IMR-90 (cell line): ENCODE results near the gene ACOT7. TPM values are rescaled to one million over a fixed set of nuclear protein-coding genes. Genes with fewer than 3 reads are reported as not detected.
A peak's percentile ranks its signal among the peaks of the same experiment; 100 is the strongest.

Experiments used
- ATAC-seq: fragments of 200-7000 bp; cut with Tn5 transposase; 2 replicates; pipeline ENCODE4 v1.9.1; 2020; ENCODE audit warnings: low read depth, mild to moderate bottlenecking, moderate library complexity
- BruUV-seq: library from RNA; stranded (reverse); fragments of 400-500 nt; replicated peaks from 2 replicates; lab custom pipeline; 2021; lab: Mats Ljungman, UMichigan
- CTCF ChIA-PET: fragments of 300-600 bp; formaldehyde crosslinking; extraction: SDS; loops from one replicate; lab custom pipeline; 2021; ENCODE audit warnings: antibody characterized with exemption; lab: Yijun Ruan, JAX
- POLR2A ChIA-PET: fragments of 300-600 bp; sonication (Branson Sonifier 250); formaldehyde crosslinking; loops from one replicate; lab custom pipeline; 2022; ENCODE audit warnings: antibody characterized with exemption; ENCODE audit not compliant: unreplicated experiment; lab: Charles Lee
- DNase-seq: peaks from one replicate; pipeline ENCODE4 v3.0.0; 2013
- H2AFZ ChIP-seq: replicated peaks from 2 replicates; pipeline ENCODE3; 2013; ENCODE audit warnings: low read length, mild to moderate bottlenecking; ENCODE audit not compliant: poor library complexity
- H2AK5ac ChIP-seq: 2 replicates; pipeline ENCODE4 v1.6.1; 2013; ENCODE audit warnings: low read depth, low read length, inconsistent platforms
- H2AK9ac ChIP-seq: replicated peaks from 2 replicates; pipeline ENCODE3; 2013; ENCODE audit warnings: mild to moderate bottlenecking, low read depth, low read length, moderate library complexity; ENCODE audit not compliant: poor library complexity
- H2BK120ac ChIP-seq: 2 replicates; pipeline ENCODE4 v1.6.1; 2013; ENCODE audit warnings: low read depth, low read length, inconsistent platforms
- H2BK15ac ChIP-seq: 3 replicates; pipeline ENCODE4 v1.6.1; 2013; ENCODE audit warnings: low read depth, low read length, inconsistent platforms
- H2BK20ac ChIP-seq: 2 replicates; pipeline ENCODE4 v1.6.1; 2013; ENCODE audit warnings: low read depth, mild to moderate bottlenecking, inconsistent platforms, low read length, moderate library complexity
- H2BK5ac ChIP-seq: 2 replicates; pipeline ENCODE4 v1.6.1; 2013; ENCODE audit warnings: mild to moderate bottlenecking, low read depth, low read length, inconsistent platforms; ENCODE audit not compliant: poor library complexity, severe bottlenecking
- H3K14ac ChIP-seq: replicated peaks from 2 replicates; pipeline ENCODE4 v1.6.1; 2013; ENCODE audit warnings: low read depth, low read length, inconsistent platforms
- H3K18ac ChIP-seq: 2 replicates; pipeline ENCODE4 v1.6.1; 2013; ENCODE audit warnings: low read depth, low read length, control low read depth
- H3K23ac ChIP-seq: 2 replicates; pipeline ENCODE4 v1.6.1; 2013; ENCODE audit warnings: low read depth, low read length, inconsistent platforms
- H3K27ac ChIP-seq: 2 replicates; pipeline ENCODE4 v1.5.1; 2013; ENCODE audit warnings: mild to moderate bottlenecking, control low read depth, low read length; ENCODE audit not compliant: insufficient read depth
- H3K27me3 ChIP-seq: 2 replicates; pipeline ENCODE4 v1.6.1; 2013; ENCODE audit warnings: low read length; ENCODE audit not compliant: control insufficient read depth, insufficient read depth
- H3K36me3 ChIP-seq: 2 replicates; pipeline ENCODE4 v1.6.1; 2013; ENCODE audit warnings: low read length, mixed read lengths; ENCODE audit not compliant: control insufficient read depth, insufficient read depth
- H3K4ac ChIP-seq: 2 replicates; pipeline ENCODE4 v1.6.1; 2013; ENCODE audit warnings: low read depth, low read length, inconsistent platforms
- H3K4me1 ChIP-seq: 2 replicates; pipeline ENCODE4 v1.6.1; 2013; ENCODE audit warnings: low read length, mixed read lengths; ENCODE audit not compliant: control insufficient read depth, insufficient read depth
- H3K4me2 ChIP-seq: 2 replicates; pipeline ENCODE4 v1.6.1; 2013; ENCODE audit warnings: low read depth, mild to moderate bottlenecking, control low read depth, low read length, moderate library complexity
- H3K4me3 ChIP-seq: 2 replicates; pipeline ENCODE4 v1.5.1; 2013; ENCODE audit warnings: low read depth, mild to moderate bottlenecking, control low read depth, low read length, moderate library complexity; ENCODE audit not compliant: insufficient read depth
- H3K56ac ChIP-seq: 2 replicates; pipeline ENCODE4 v1.6.1; 2013; ENCODE audit warnings: low read length, inconsistent platforms; ENCODE audit not compliant: insufficient read depth; ENCODE audit errors: extremely low read depth
- H3K79me1 ChIP-seq, 2 experiments: 2 replicates each; pipeline ENCODE4 v1.6.1; 2013; ENCODE audit warnings: low read length in 2 of 2, inconsistent platforms in 1 of 2, low read depth in 1 of 2
- H3K9ac ChIP-seq: 2 replicates; pipeline ENCODE4 v1.6.1; 2013; ENCODE audit warnings: low read depth, low read length, control low read depth
- H3K9me1 ChIP-seq: 2 replicates; pipeline ENCODE4 v1.6.1; 2013; ENCODE audit warnings: low read length, inconsistent platforms; ENCODE audit not compliant: insufficient read depth
- H3K9me3 ChIP-seq: 2 replicates; pipeline ENCODE4 v1.6.1; 2013; ENCODE audit warnings: low read length; ENCODE audit not compliant: control insufficient read depth, insufficient read depth
- H4K20me1 ChIP-seq: 2 replicates; pipeline ENCODE4 v1.6.1; 2013; ENCODE audit warnings: low read length, inconsistent platforms; ENCODE audit not compliant: insufficient read depth
- H4K5ac ChIP-seq: 2 replicates; pipeline ENCODE4 v1.6.1; 2013; ENCODE audit warnings: mild to moderate bottlenecking, low read depth, low read length, control low read depth
- H4K8ac ChIP-seq, 2 experiments: 2 replicates each; pipeline ENCODE4 v1.6.1; 2013; ENCODE audit warnings: low read depth in 2 of 2, low read length in 2 of 2, control low read depth in 1 of 2, inconsistent platforms in 1 of 2
- H4K91ac ChIP-seq: 2 replicates; pipeline ENCODE4 v1.6.1; 2013; ENCODE audit warnings: low read depth, low read length, inconsistent platforms; ENCODE audit not compliant: insufficient read depth
- CEBPB ChIP-seq: IDR thresholded peaks from 2 replicates; pipeline ENCODE4 v1.6.1; 2012; ENCODE audit warnings: low read depth, low read length, improper control_type of control experiment
- NFE2L2 ChIP-seq: fragments of 150-350 bp; IDR thresholded peaks from 2 replicates; pipeline ENCODE4 v1.6.1; 2016; ENCODE audit warnings: low read depth, mild to moderate bottlenecking, low read length
- RAD21 ChIP-seq: IDR thresholded peaks from 2 replicates; pipeline ENCODE4 v1.6.1; 2012; ENCODE audit warnings: low read length, improper control_type of control experiment
- SMC3 ChIP-seq: fragments of 150-350 bp; IDR thresholded peaks from 2 replicates; pipeline ENCODE4 v1.6.1; 2016; ENCODE audit warnings: low read depth, mild to moderate bottlenecking, antibody characterized with exemption, low read length, moderate library complexity
- WGBS, 2 experiments: methylation state at CpG; one replicate each; pipeline versions ENCODE4 v1.1.5 to v1.1.7; 2013; ENCODE audit warnings: missing lambda C conversion rate in 2 of 2; ENCODE audit not compliant: insufficient read length in 1 of 2; ENCODE audit errors: extremely low coverage in 2 of 2; 5-methylcytosine and 5-hydroxymethylcytosine counted together
- dilution Hi-C: fragments of 300-500 bp; cut with HindIII; formaldehyde crosslinking; loops from one replicate; pipeline ENCODE4 v1.14.3; 2018; ENCODE audit warnings: low sequenced_read_pairs; ENCODE audit not compliant: unreplicated experiment
- in situ Hi-C: fragments of 300-500 bp; cut with MboI; formaldehyde crosslinking; loops from 3 replicates; pipeline ENCODE4 v1.14.3; 2019; ENCODE audit warnings: low sequenced_read_pairs, inconsistent platforms, mixed read lengths
- intact Hi-C: fragments of 100-400 bp; cut with micrococcal nuclease; formaldehyde crosslinking; loops from 2 replicates; pipeline ENCODE4 v1.10.0; 2022
- polyA plus RNA-seq, 3 experiments: library from polyadenylated mRNA; depleted of rRNA; stranded (reverse); fragments of >200 nt; gene quantifications; 2 replicates each; pipeline ENCODE4 v1.2.3, GENCODE V29; 2012; ENCODE audit warnings: low replicate concordance in 1 of 3
- total RNA-seq: library from RNA; depleted of rRNA; stranded (reverse); fragments of >200 nt; gene quantifications from 2 replicates; pipeline ENCODE4 v1.2.3, GENCODE V29; 2012
- TF ChIP-seq, protein P1 (sequence below): fragments of 150-350 bp; IDR thresholded peaks from 2 replicates; pipeline ENCODE4 v1.6.1; 2017; ENCODE audit warnings: mild to moderate bottlenecking, antibody characterized with exemption, low read length, low read depth

The ACOT7 gene
- total and polyA plus RNA-seq, 2 of the 4 experiments (the other 2 are of a cell fraction) = 51.6 to 242 TPM

DNA sequence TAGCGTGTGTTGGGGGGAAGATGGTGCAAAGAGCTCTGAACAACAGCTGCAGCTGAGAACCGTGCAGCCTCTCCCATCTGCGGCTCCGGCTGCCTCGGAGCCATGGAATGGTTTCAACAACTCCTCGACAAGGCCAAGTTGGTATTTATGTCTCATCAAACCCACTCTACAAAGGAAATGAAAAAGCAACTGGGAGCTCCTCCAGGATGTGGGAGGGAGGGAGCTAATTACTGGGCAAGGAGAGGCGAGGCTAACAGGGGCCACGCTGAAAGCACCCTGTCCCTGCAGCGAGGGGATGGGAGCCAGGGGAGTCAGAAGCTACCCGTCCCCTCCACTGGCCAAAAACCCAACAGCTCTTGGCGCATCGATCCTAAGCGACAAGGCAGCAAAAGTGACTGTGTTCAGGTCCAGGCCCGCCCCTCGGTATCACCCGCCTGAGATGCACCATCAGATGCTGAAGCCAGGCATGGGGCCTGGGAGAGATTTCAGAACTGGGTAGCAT, 63.1 kb downstream of the ACOT7 start (continued):
- no peak for TF ChIP-seq RAD21

DNA sequence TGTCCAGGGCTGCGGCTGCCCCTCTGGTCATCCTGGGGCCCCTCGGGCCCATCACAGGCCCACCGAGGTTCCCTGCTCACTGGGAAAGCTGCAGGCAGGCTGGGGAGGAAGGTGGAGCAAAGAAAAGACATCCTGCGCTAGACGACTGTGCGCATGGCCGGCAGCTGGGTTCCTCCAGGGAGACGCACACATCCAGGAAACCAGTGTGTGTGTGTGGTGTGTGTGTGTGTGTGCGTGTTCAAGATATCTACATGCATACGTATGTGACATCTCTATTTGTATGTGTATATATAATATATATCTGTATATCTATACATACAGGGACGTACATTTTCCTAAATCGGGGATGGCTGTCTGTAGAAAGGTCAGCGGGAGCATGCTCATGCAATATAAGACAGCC, 63.7 kb downstream of the ACOT7 start:
- Histone ChIP-seq H3K56ac (no peak overlapping the region), H4K8ac (peak overlapping the region; percentile 38 to 44; a peak in 3 of 4 replicates), H3K23ac (peak overlapping the region; percentile 79; the same call in 1 of the 2 replicates), H3K36me3 (peaks cover 3% of the 10 kb centered on the region; the same call in 1 of the 2 replicates), H3K9me3 (no peaks in the 10 kb centered on the region), H2AFZ (peak overlapping the region; percentile 81), H2BK15ac (no peak overlapping the region), H2BK120ac (no peak overlapping the region), H4K5ac (no peak overlapping the region), H3K9ac (peak overlapping the region; percentile 0; the same call in 1 of the 2 replicates), H4K20me1 (no peaks in the 10 kb centered on the region; the same call in 1 of the 2 replicates), H3K4ac (peak overlapping the region; percentile 34), H3K4me3 (no peak overlapping the region), H2AK9ac (peak overlapping the region; percentile 22), H3K14ac (no peak overlapping the region; the same call in 1 of the 2 replicates), H3K79me1 (peaks cover 0 to 12% of the 10 kb centered on the region in 2 experiments; a peak in 2 of 4 replicates), H2AK5ac (0 out of 2 replicates have a peak overlapping the region, but pooled peaks have one; percentile 29), H3K9me1 (peaks cover 8% of the 10 kb centered on the region; the same call in 1 of the 2 replicates), H2BK5ac (no peak overlapping the region), H3K4me1 (peaks cover 14% of the 10 kb centered on the region), H2BK20ac (no peak overlapping the region), H4K91ac (no peak overlapping the region), H3K4me2 (no peak overlapping the region; the same call in 1 of the 2 replicates), H3K18ac (no peak overlapping the region), H3K27me3 (no peaks in the 10 kb centered on the region), H3K27ac (peak overlapping the region; percentile 55; the same call in 1 of the 2 replicates)
- CTCF ChIA-PET = interaction anchor here (0.7 to 1.3 kb wide), 2 partner anchors 9 to 84 kb away, joined by 3 read pairs; no protein-coding TSS in a partner anchor
- DNase-seq = peak; percentile 63
- dilution Hi-C loops = no loop called here
- POLR2A ChIA-PET = no interaction called here
- peak; percentile 31 for ATAC-seq
- intact Hi-C loops = no loop called here
- no TSS peak for BruUV-seq
- in situ Hi-C loops = loop anchor here (25.0 kb wide), 1 partner anchor 818 kb away; no protein-coding TSS in a partner anchor
- WGBS, 2 experiments = 100% methylated on average over 1 of the region's 13 CpGs; no CpG with 5 or more reads in 1 of the 2 experiments
- no peak for TF ChIP-seq NFE2L2
- no peak for TF ChIP-seq RAD21
- TF ChIP-seq, protein P1, sequence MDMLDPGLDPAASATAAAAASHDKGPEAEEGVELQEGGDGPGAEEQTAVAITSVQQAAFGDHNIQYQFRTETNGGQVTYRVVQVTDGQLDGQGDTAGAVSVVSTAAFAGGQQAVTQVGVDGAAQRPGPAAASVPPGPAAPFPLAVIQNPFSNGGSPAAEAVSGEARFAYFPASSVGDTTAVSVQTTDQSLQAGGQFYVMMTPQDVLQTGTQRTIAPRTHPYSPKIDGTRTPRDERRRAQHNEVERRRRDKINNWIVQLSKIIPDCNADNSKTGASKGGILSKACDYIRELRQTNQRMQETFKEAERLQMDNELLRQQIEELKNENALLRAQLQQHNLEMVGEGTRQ = no peak
- TF ChIP-seq CEBPB = no peak
- TF ChIP-seq SMC3 = no peak
